Endothelial cell of umbilical vein (primary cell): ENCODE measurements around the gene CEP104. TPM values are rescaled to one million over a fixed set of nuclear protein-coding genes. Genes with fewer than 3 reads are reported as not detected.

Experiments
- BruUV-seq: library from RNA; stranded (reverse); fragments of 400-500 nt; replicated peaks from 2 replicates; lab custom pipeline; 2021; lab: Mats Ljungman, UMichigan
- CTCF ChIA-PET: fragments of 300-600, 350-600 bp; sonication (Branson Sonifier 250); formaldehyde crosslinking; loops from one replicate; lab custom pipeline; 2021; ENCODE audit warnings: antibody characterized with exemption, inconsistent platforms; lab: Charles Lee
- POLR2A ChIA-PET: fragments of 300-600, 350-600 bp; sonication (Branson Sonifier 250); formaldehyde crosslinking; loops from one replicate; lab custom pipeline; 2021; ENCODE audit warnings: antibody characterized with exemption, inconsistent platforms; lab: Charles Lee
- DNase-seq: peaks from one replicate; pipeline ENCODE4 v3.0.0-alpha.2; 2011; ENCODE audit warnings: low read depth, low spot score
- FAIRE-seq: peaks from 2 replicates; lab custom pipeline; 2011; peaks lifted over from hg19 to GRCh38; lab: Jason Lieb, UNC
- H2AFZ ChIP-seq: 2 replicates; pipeline ENCODE4 v1.6.0; 2012; ENCODE audit warnings: low read depth, low read length, control low read depth, inconsistent platforms
- H3K27ac ChIP-seq: 2 replicates; pipeline ENCODE4 v1.5.1; 2011; ENCODE audit warnings: low read depth, mild to moderate bottlenecking, control low read depth, low read length, moderate library complexity; ENCODE audit not compliant: insufficient read depth
- H3K27me3 ChIP-seq, 2 experiments: 2 replicates each; pipeline versions ENCODE4 v1.6.0 to v1.6.1; 2011; ENCODE audit warnings: low read length in 2 of 2, mixed read lengths in 1 of 2; ENCODE audit not compliant: control insufficient read depth in 2 of 2, insufficient read depth in 2 of 2
- H3K36me3 ChIP-seq, 2 experiments: 2 replicates in 1 of 2; 3 replicates in 1 of 2; pipeline ENCODE4 v1.5.1; 2011; ENCODE audit warnings: low read length in 2 of 2, mild to moderate bottlenecking in 1 of 2, moderate library complexity in 1 of 2; ENCODE audit not compliant: control insufficient read depth in 2 of 2, insufficient read depth in 2 of 2; ENCODE audit errors: extremely low read depth in 1 of 2
- H3K4me1 ChIP-seq: 3 replicates; pipeline ENCODE4 v1.5.1; 2011; ENCODE audit warnings: mild to moderate bottlenecking, low read length; ENCODE audit not compliant: control insufficient read depth, insufficient read depth; ENCODE audit errors: extremely low read depth
- H3K4me2 ChIP-seq: 2 replicates; pipeline ENCODE4 v1.6.1; 2011; ENCODE audit warnings: low read length, control low read depth, mixed read lengths; ENCODE audit not compliant: insufficient read depth
- H3K4me3 ChIP-seq, 3 experiments: fragments of 200-600 bp in 1 of 3; sonication (generic), shearing (Covaris generic) in 1 of 3; replicated peaks in 1 of 3; 2 replicates each; pipeline ENCODE4 v1.5.1; 2011 to 2016; ENCODE audit warnings: control low read depth in 3 of 3, low read length in 3 of 3, mild to moderate bottlenecking in 2 of 3, inconsistent platforms in 1 of 3, low read depth in 1 of 3, moderate library complexity in 1 of 3; ENCODE audit not compliant: insufficient read depth in 1 of 3
- H3K79me2 ChIP-seq: 2 replicates; pipeline ENCODE4 v1.6.0; 2012; ENCODE audit warnings: low read length, inconsistent platforms; ENCODE audit not compliant: control insufficient read depth, insufficient read depth
- H3K9ac ChIP-seq: replicated peaks from 2 replicates; pipeline ENCODE3; 2011; ENCODE audit warnings: low read length, control low read depth; ENCODE audit not compliant: insufficient read depth; ENCODE audit errors: extremely low read depth
- H3K9me1 ChIP-seq: replicated peaks from 3 replicates; pipeline ENCODE4 v1.6.0; 2011; ENCODE audit warnings: mild to moderate bottlenecking, low read length; ENCODE audit not compliant: control insufficient read depth, insufficient read depth; ENCODE audit errors: extremely low read depth
- H3K9me3 ChIP-seq: replicated peaks from 2 replicates; pipeline ENCODE4 v1.5.1; 2012; ENCODE audit warnings: low read length, inconsistent platforms; ENCODE audit not compliant: control insufficient read depth, insufficient read depth
- H4K20me1 ChIP-seq: replicated peaks from 2 replicates; pipeline ENCODE3; 2011; ENCODE audit warnings: mild to moderate bottlenecking, low read length; ENCODE audit not compliant: control insufficient read depth, insufficient read depth; ENCODE audit errors: extremely low read depth
- CTCF ChIP-seq, 2 donors: IDR thresholded peaks; 1 replicate in 1 of 2; 2 replicates in 1 of 2; pipeline ENCODE4 v1.5.1; 2011; ENCODE audit warnings: low read length in 2 of 2, mild to moderate bottlenecking in 2 of 2, moderate library complexity in 2 of 2, control low read depth in 1 of 2, inconsistent platforms in 1 of 2, low read depth in 1 of 2; ENCODE audit not compliant: insufficient read depth in 1 of 2; ENCODE audit errors: extremely low read depth in 1 of 2
- EZH2 ChIP-seq: IDR thresholded peaks from 2 replicates; pipeline ENCODE4 v1.6.1; 2012; ENCODE audit warnings: borderline replicate concordance, low read depth, mild to moderate bottlenecking, moderate library complexity, low read length, inconsistent platforms; ENCODE audit not compliant: severe bottlenecking
- FOS ChIP-seq: IDR thresholded peaks from 2 replicates; pipeline ENCODE4 v1.6.1; 2011; ENCODE audit warnings: mild to moderate bottlenecking, low read length, moderate library complexity, borderline replicate concordance; ENCODE audit not compliant: insufficient read depth
- GATA2 ChIP-seq: IDR thresholded peaks from 2 replicates; pipeline ENCODE4 v1.7.0; 2011; ENCODE audit warnings: low read depth, mild to moderate bottlenecking, moderate library complexity, mixed read lengths, low read length; ENCODE audit not compliant: insufficient read length, insufficient read depth
- JUN ChIP-seq: IDR thresholded peaks from 2 replicates; pipeline ENCODE4 v1.6.1; 2011; ENCODE audit warnings: borderline replicate concordance, low read depth; ENCODE audit not compliant: insufficient read length, insufficient read depth
- MAX ChIP-seq: IDR thresholded peaks from 2 replicates; pipeline ENCODE4 v1.6.1; 2011; ENCODE audit not compliant: insufficient read depth, insufficient read length
- MYC ChIP-seq: IDR thresholded peaks from one replicate; pipeline ENCODE4 v1.6.1; 2011; ENCODE audit warnings: mild to moderate bottlenecking, low read depth, low read length
- POLR2A ChIP-seq: IDR thresholded peaks from 2 replicates; pipeline ENCODE4 v1.6.1; 2012; ENCODE audit warnings: low read depth, mild to moderate bottlenecking, control low read depth, low read length
- POLR2AphosphoS5 ChIP-seq: IDR thresholded peaks from 2 replicates; pipeline ENCODE4 v1.6.1; 2012; ENCODE audit warnings: low read depth, mild to moderate bottlenecking, control low read depth, low read length, moderate library complexity; ENCODE audit not compliant: insufficient read depth
- dilution Hi-C: fragments of 300-500 bp; cut with MboI; formaldehyde crosslinking; loops from one replicate; pipeline ENCODE4 v1.15.0; 2019; ENCODE audit warnings: low sequenced_read_pairs; ENCODE audit not compliant: extremely low pct_ligation_motif_present
- intact Hi-C: fragments of 100-400 bp; cut with micrococcal nuclease; formaldehyde crosslinking; loops from one replicate; pipeline ENCODE4 v1.10.0; 2022
- polyA plus RNA-seq, 4 experiments: library from polyadenylated mRNA; depleted of rRNA in 3 of 4; stranded (reverse) in 3 of 4; unstranded in 1 of 4; fragments of >200 nt; gene quantifications; 2 replicates each; pipeline versions ENCODE4 v1.2.1 to v1.2.3, GENCODE V29; 2011 to 2012; ENCODE audit warnings: missing spikeins in 1 of 4
- total RNA-seq: library from RNA; stranded (reverse); gene quantifications from 2 replicates; pipeline ENCODE4 v1.2.3, GENCODE V29; 2021

The CEP104 gene
- total and polyA plus RNA-seq, 2 donors (not counting 3 experiments of a cell fraction or from before 2014, with no cell fraction given) = 12.4 to 43.0 TPM

GRCh38 chr1:3898475-3898735 is 41.4 kb upstream of the CEP104 start:
- no peaks in the 10 kb centered on the region for H4K20me1 ChIP-seq
- FAIRE-seq (no peak), DNase-seq (no peak)
- no peak overlapping the region for H3K9ac ChIP-seq
- dilution Hi-C loops = no loop called here
- peaks cover 0 to 2% of the 10 kb centered on the region in 2 experiments for H3K36me3 ChIP-seq
- ChIA-PET POLR2A (no interaction called here), CTCF (no interaction called here)
- H3K4me1 ChIP-seq = peaks cover 12% of the 10 kb centered on the region
- peaks cover 61% of the 10 kb centered on the region for H3K79me2 ChIP-seq
- no peak overlapping the region for H3K4me3 ChIP-seq
- TF ChIP-seq JUN (no peak), MYC (no peak), POLR2AphosphoS5 (no peak), MAX (no peak), POLR2A (no peak), GATA2 (no peak), FOS (no peak), EZH2 (no peak), CTCF (IDR thresholded peaks at IDR 0.05; ENCODE audit: extremely low read depth in 1 of 2, insufficient read depth in 1 of 2, low read depth in 1 of 2, low read length in 2 of 2) (no peak)
- no peak overlapping the region for H2AFZ ChIP-seq
- intact Hi-C loops = no loop called here
- H3K4me2 ChIP-seq = peak overlapping the region; percentile 82
- no peak overlapping the region for H3K27ac ChIP-seq
- H3K9me3 ChIP-seq = no peaks in the 10 kb centered on the region
- no peaks in the 10 kb centered on the region for H3K27me3 ChIP-seq
- no peaks in the 10 kb centered on the region for H3K9me1 ChIP-seq
- no TSS peak for BruUV-seq
